ENCODE data around the gene EHD3.

The EHD3 gene

GRCh38 chr2:31212659-31213600 lies 21.0 kb upstream of the EHD3 start:
- no peak for FAIRE-seq
- no peak for DNase-seq (ENCODE audit: extremely low spot score, insufficient read length, low read depth)

- no peak for FAIRE-seq
- no peak for DNase-seq (ENCODE audit: extremely low spot score, insufficient read length, low read depth)
Observed at GRCh38 chr2:31213601-31214443, 20.1 kb upstream of the EHD3 start.

GRCh38 chr2:31214444-31214915 lies 19.5 kb upstream of the EHD3 start:
- DNase-seq (ENCODE audit: extremely low spot score, insufficient read length, low read depth) (no peak), FAIRE-seq (no peak)

- DNase-seq (ENCODE audit: extremely low spot score, insufficient read length, low read depth): peak; percentile 11
Observed at GRCh38 chr2:31216734-31217133, 17.2 kb upstream of the EHD3 start.

GRCh38 chr2:31217465-31218200 lies 16.3 kb upstream of the EHD3 start, which contains the start of gene CAPN14:
CAPN14 (minus strand) TSS chr2:31217515; CDS start chr2:31205447, 12,068 bp downstream.
- DNase-seq (ENCODE audit: extremely low spot score, insufficient read length, low read depth) (no peak), FAIRE-seq (peak; percentile 73)

More at GRCh38 chr2:31216734-31217133, 17.2 kb upstream of the EHD3 start:
- peak; percentile 80 for FAIRE-seq

- DNase-seq (ENCODE audit: extremely low spot score, insufficient read length, low read depth) (no peak), FAIRE-seq (peak; percentile 94)
Observed at GRCh38 chr2:31219131-31219969, 14.6 kb upstream of the EHD3 start.

- DNase-seq (ENCODE audit: extremely low spot score, insufficient read length, low read depth) (no peak), FAIRE-seq (peak; percentile 62)
Observed at GRCh38 chr2:31221544-31221943, 12.4 kb upstream of the EHD3 start.

GRCh38 chr2:31222071-31222470 lies 11.9 kb upstream of the EHD3 start:
- DNase-seq (ENCODE audit: extremely low spot score, insufficient read length, low read depth) (no peak), FAIRE-seq (peak; percentile 42)

GRCh38 chr2:31223026-31223425 lies 10.9 kb upstream of the EHD3 start:
- DNase-seq (ENCODE audit: extremely low spot score, insufficient read length, low read depth) (no peak), FAIRE-seq (no peak)

GRCh38 chr2:31223749-31224148 lies 10.2 kb upstream of the EHD3 start:
- no peak for FAIRE-seq
- no peak for DNase-seq (ENCODE audit: extremely low spot score, insufficient read length, low read depth)

GRCh38 chr2:31226266-31226665 lies 7.7 kb upstream of the EHD3 start:
- no peak for FAIRE-seq
- no peak for DNase-seq (ENCODE audit: extremely low spot score, insufficient read length, low read depth)

- DNase-seq (ENCODE audit: extremely low spot score, insufficient read length, low read depth) (no peak), FAIRE-seq (no peak)
Observed at GRCh38 chr2:31227110-31227509, 6.8 kb upstream of the EHD3 start.

- FAIRE-seq (no peak), DNase-seq (ENCODE audit: extremely low spot score, insufficient read length, low read depth) (no peak)
Observed at GRCh38 chr2:31227711-31228125, 6.2 kb upstream of the EHD3 start.

- FAIRE-seq (no peak), DNase-seq (ENCODE audit: extremely low spot score, insufficient read length, low read depth) (no peak)
Observed at GRCh38 chr2:31228717-31229116, 5.2 kb upstream of the EHD3 start.

- FAIRE-seq: no peak
- DNase-seq (ENCODE audit: extremely low spot score, insufficient read length, low read depth): no peak
Observed at GRCh38 chr2:31230751-31231150, 3.2 kb upstream of the EHD3 start.

- DNase-seq (ENCODE audit: extremely low spot score, insufficient read length, low read depth): no peak
- FAIRE-seq: no peak
Observed at GRCh38 chr2:31231571-31232302, 2.2 kb upstream of the EHD3 start.

- FAIRE-seq (no peak), DNase-seq (ENCODE audit: extremely low spot score, insufficient read length, low read depth) (no peak)
Observed at GRCh38 chr2:31232586-31232985, 1.4 kb upstream of the EHD3 start.

GRCh38 chr2:31233231-31233630 lies 721 bp upstream of the EHD3 start:
- DNase-seq (ENCODE audit: extremely low spot score, insufficient read length, low read depth) (no peak), FAIRE-seq (no peak)
